H1 (cell line): ENCODE results near the gene RPS15. TPM values are rescaled to one million over a fixed set of nuclear protein-coding genes. Genes with fewer than 3 reads are reported as not detected.

Source experiments
- NANOG ChIP-seq: IDR thresholded peaks from 2 replicates; pipeline ENCODE4 v1.6.1; 2011; ENCODE audit warnings: low read length, low read depth, mild to moderate bottlenecking, inconsistent platforms; ENCODE audit not compliant: insufficient read depth, poor library complexity, severe bottlenecking
- polyA plus RNA-seq, 7 experiments: library from polyadenylated mRNA; depleted of rRNA in 3 of 7; stranded (reverse) in 5 of 7; unstranded in 2 of 7; fragments of >200 nt in 5 of 7; fragments of 200-250 nt in 2 of 7; gene quantifications; 1 replicate in 5 of 7; 2 replicates in 1 of 7; 4 replicates in 1 of 7; pipeline versions ENCODE4 v1.2.1 to v1.2.3, GENCODE V29; 2011 to 2013; ENCODE audit warnings: missing spikeins in 2 of 7, mixed read lengths in 2 of 7
- total RNA-seq: library from RNA; stranded (reverse); fragmentation: NEBNext Ultra II Directional; extraction: Animal tissue kit (Norgen Biotek cat#: 25700); gene quantifications from 2 replicates; pipeline ENCODE4 v1.2.1, GENCODE V29; 2021

RPS15 gene
- total and polyA plus RNA-seq, 2 of the 8 experiments (the other 6 are each of a cell fraction or from before 2014, with no cell fraction given), result 1,562 to 3,890 TPM

DNA sequence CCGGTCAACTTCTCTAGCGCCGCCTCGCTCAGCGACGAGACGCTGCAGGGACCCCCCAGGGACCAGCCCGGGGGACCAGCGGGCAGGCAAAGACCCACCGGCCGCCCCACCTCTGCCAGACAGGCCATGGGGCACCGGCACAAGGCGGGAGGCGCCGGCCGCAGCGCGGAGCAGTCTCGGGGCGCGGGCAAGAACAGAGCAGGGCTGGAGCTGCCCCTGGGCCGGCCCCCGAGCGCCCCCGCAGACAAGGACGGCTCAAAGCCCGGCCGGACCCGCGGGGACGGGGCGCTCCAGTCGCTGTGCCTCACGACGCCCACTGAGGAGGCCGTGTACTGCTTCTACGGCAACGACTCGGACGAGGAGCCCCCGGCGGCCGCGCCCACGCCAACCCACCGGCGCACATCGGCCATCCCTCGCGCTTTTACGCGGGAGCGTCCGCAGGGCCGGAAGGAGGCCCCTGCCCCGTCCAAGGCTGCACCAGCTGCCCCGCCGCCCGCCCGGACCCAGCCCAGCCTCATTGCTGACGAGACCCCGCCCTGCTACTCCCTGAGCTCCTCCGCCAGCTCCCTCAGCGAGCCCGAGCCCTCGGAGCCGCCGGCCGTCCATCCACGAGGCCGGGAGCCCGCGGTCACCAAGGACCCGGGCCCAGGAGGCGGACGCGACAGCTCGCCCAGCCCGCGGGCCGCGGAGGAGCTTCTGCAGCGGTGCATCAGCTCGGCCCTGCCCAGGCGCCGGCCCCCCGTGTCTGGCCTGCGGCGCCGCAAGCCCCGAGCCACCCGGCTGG is 29.5 kb downstream of the RPS15 start (continued):
- TF ChIP-seq NANOG, result no peak
